Measurements from ENCODE around the gene RAB11FIP3.

DNA sequence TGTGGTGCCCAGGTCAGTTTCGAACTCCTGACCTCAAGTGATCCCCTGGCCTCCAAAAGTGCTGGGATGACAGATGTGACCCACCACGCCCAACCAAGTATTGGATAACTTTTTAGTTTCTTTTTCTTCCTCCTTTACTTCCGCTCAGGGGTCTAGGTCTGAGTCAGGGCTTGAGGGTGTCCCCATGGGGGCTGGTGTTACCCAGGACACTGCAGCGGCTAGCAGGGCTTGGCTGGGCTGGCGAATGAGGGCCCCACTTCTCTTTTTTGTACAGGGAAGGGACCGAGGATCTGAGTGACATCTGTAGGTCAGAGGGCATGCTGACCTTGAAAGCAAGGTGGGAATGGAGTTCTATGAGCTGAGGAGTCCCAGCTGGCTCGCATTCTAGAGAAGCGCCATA, 24.9 kb downstream of the RAB11FIP3 start:
- TF ChIP-seq, protein P1, sequence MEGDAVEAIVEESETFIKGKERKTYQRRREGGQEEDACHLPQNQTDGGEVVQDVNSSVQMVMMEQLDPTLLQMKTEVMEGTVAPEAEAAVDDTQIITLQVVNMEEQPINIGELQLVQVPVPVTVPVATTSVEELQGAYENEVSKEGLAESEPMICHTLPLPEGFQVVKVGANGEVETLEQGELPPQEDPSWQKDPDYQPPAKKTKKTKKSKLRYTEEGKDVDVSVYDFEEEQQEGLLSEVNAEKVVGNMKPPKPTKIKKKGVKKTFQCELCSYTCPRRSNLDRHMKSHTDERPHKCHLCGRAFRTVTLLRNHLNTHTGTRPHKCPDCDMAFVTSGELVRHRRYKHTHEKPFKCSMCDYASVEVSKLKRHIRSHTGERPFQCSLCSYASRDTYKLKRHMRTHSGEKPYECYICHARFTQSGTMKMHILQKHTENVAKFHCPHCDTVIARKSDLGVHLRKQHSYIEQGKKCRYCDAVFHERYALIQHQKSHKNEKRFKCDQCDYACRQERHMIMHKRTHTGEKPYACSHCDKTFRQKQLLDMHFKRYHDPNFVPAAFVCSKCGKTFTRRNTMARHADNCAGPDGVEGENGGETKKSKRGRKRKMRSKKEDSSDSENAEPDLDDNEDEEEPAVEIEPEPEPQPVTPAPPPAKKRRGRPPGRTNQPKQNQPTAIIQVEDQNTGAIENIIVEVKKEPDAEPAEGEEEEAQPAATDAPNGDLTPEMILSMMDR (IDR thresholded peaks at IDR 0.05 in 4 of 5, conservative IDR thresholded peaks at IDR 0.05 in 1 of 5), result no peak
- TF ChIP-seq POLR2A (IDR thresholded peaks at IDR 0.05), result no peak

Measured in gastrocnemius medialis (tissue), 4 donors.